ENCODE data around the gene MRPL44.
A peak's percentile ranks its signal among the peaks of the same experiment; 100 is the strongest.

GRCh38 chr2:223947711-223948205 lies 9.5 kb upstream of the MRPL44 start:
- no peak for TF ChIP-seq CTCF (IDR thresholded peaks at IDR 0.05; ENCODE audit: control extremely low read depth in 1 of 3, insufficient read depth in 1 of 3, low read depth in 1 of 3, low read length in 3 of 3)
- TF ChIP-seq POLR2A (IDR thresholded peaks at IDR 0.05; ENCODE audit: control extremely low read depth in 1 of 2, low read depth in 2 of 2, low read length in 2 of 2): no peak
- TF ChIP-seq ATF3 (IDR thresholded peaks at IDR 0.05; ENCODE audit: insufficient read depth, low read depth, low read length): no peak
- TF ChIP-seq TAF1 (IDR thresholded peaks at IDR 0.05; ENCODE audit: low read depth, low read length): no peak
- TF ChIP-seq EZH2 (IDR thresholded peaks at IDR 0.05; ENCODE audit: low read depth, low read length, severe bottlenecking): no peak
- peak; percentile 91 for TF ChIP-seq MAX (IDR thresholded peaks at IDR 0.05)
- no peak for TF ChIP-seq RXRA (IDR thresholded peaks at IDR 0.05; ENCODE audit: insufficient read depth, low read depth, low read length)
- no peak for TF ChIP-seq EP300 (IDR thresholded peaks at IDR 0.05; ENCODE audit: borderline replicate concordance in 1 of 2, low read depth in 2 of 2, low read length in 2 of 2)
- no peak for TF ChIP-seq USF2 (IDR thresholded peaks at IDR 0.05; ENCODE audit: low read length)

Measured in H1 (cell line).